Astrocyte (in vitro differentiated cells and primary cell): ENCODE data around the gene GRB10. TPM values are rescaled to one million over a fixed set of nuclear protein-coding genes. Genes with fewer than 3 reads are reported as not detected.

Experiments
- DNase-seq: peaks from one replicate; pipeline ENCODE4 v3.0.0-alpha.2; 2010; ENCODE audit warnings: low read depth
- FAIRE-seq: peaks from 2 replicates; lab custom pipeline; 2011; peaks lifted over from hg19 to GRCh38; lab: Jason Lieb, UNC
- H2AFZ ChIP-seq: 2 replicates; pipeline ENCODE4 v1.6.0; 2012; ENCODE audit warnings: low read depth, low read length, inconsistent platforms
- H3K27ac ChIP-seq: 2 replicates; pipeline ENCODE4 v1.5.1; 2011; ENCODE audit warnings: low read depth, low read length, inconsistent platforms
- H3K27me3 ChIP-seq: 2 replicates; pipeline ENCODE4 v1.6.0; 2011; ENCODE audit warnings: low read length, inconsistent platforms; ENCODE audit not compliant: insufficient read depth
- H3K36me3 ChIP-seq: 2 replicates; pipeline ENCODE4 v1.5.1; 2011; ENCODE audit warnings: low read length, inconsistent platforms; ENCODE audit not compliant: insufficient read depth
- H3K4me1 ChIP-seq: 2 replicates; pipeline ENCODE4 v1.5.1; 2011; ENCODE audit warnings: low read length, inconsistent platforms; ENCODE audit not compliant: insufficient read depth
- H3K4me2 ChIP-seq: 2 replicates; pipeline ENCODE4 v1.6.0; 2012; ENCODE audit warnings: low read length, inconsistent platforms
- H3K4me3 ChIP-seq: 2 replicates; pipeline ENCODE4 v1.5.1; 2011; ENCODE audit warnings: low read depth, mild to moderate bottlenecking, low read length, inconsistent platforms; ENCODE audit not compliant: insufficient read depth
- H3K79me2 ChIP-seq: 2 replicates; pipeline ENCODE4 v1.6.0; 2012; ENCODE audit warnings: mild to moderate bottlenecking, low read length, inconsistent platforms; ENCODE audit not compliant: insufficient read depth
- H3K9ac ChIP-seq: 2 replicates; pipeline ENCODE4 v1.6.0; 2012; ENCODE audit warnings: mild to moderate bottlenecking, low read length, inconsistent platforms
- H3K9me3 ChIP-seq: 2 replicates; pipeline ENCODE4 v1.5.1; 2012; ENCODE audit warnings: low read depth, mild to moderate bottlenecking, low read length, inconsistent platforms; ENCODE audit not compliant: insufficient read depth
- H4K20me1 ChIP-seq: 2 replicates; pipeline ENCODE4 v1.6.0; 2012; ENCODE audit warnings: low read length, inconsistent platforms; ENCODE audit not compliant: insufficient read depth
- H3K27ac Mint-ChIP-seq: one replicate; pipeline ENCODE4 v1.8.0; 2021; ENCODE audit warnings: mild to moderate bottlenecking, mixed read lengths; ENCODE audit not compliant: unreplicated experiment
- H3K27me3 Mint-ChIP-seq: one replicate; pipeline ENCODE4 v1.8.0; 2021; ENCODE audit warnings: low read depth, mixed read lengths; ENCODE audit not compliant: unreplicated experiment
- H3K36me3 Mint-ChIP-seq: one replicate; pipeline ENCODE4 v1.8.0; 2021; ENCODE audit warnings: low read depth, mixed read lengths; ENCODE audit not compliant: unreplicated experiment
- H3K4me1 Mint-ChIP-seq: one replicate; pipeline ENCODE4 v1.8.0; 2021; ENCODE audit warnings: low read depth, mixed read lengths; ENCODE audit not compliant: unreplicated experiment
- H3K4me3 Mint-ChIP-seq: one replicate; pipeline ENCODE4 v1.8.0; 2021; ENCODE audit warnings: mild to moderate bottlenecking, moderate library complexity, mixed read lengths; ENCODE audit not compliant: unreplicated experiment
- H3K9me3 Mint-ChIP-seq: one replicate; pipeline ENCODE4 v1.8.0; 2021; ENCODE audit warnings: mild to moderate bottlenecking, mixed read lengths; ENCODE audit not compliant: unreplicated experiment
- CTCF ChIP-seq: IDR thresholded peaks from 2 replicates; pipeline ENCODE4 v1.5.1; 2011; ENCODE audit warnings: low read depth, mild to moderate bottlenecking, inconsistent platforms, low read length, moderate library complexity; ENCODE audit not compliant: insufficient read depth
- EZH2 ChIP-seq: IDR thresholded peaks from 2 replicates; pipeline ENCODE4 v1.6.1; 2012; ENCODE audit warnings: mild to moderate bottlenecking, low read length, inconsistent platforms; ENCODE audit not compliant: insufficient read depth
- total RNA-seq: library from RNA; stranded (reverse); gene quantifications from 2 replicates; pipeline ENCODE4 v1.2.1, GENCODE V29; 2021

The GRB10 gene
- total RNA-seq, 1 donor from 2014 or later, result 81.9 TPM

GRCh38 chr7:50595491-50596102, 187.1 kb downstream of the GRB10 start:
- no peaks in the 10 kb centered on the region for H3K9me3 Mint-ChIP-seq
- peaks cover 44% of the 10 kb centered on the region for H3K36me3 Mint-ChIP-seq
- no peak overlapping the region for H3K4me3 Mint-ChIP-seq

GRCh38 chr7:50594734-50595485, 187.8 kb downstream of the GRB10 start:
- Mint-ChIP-seq H3K4me1 (peaks cover 3% of the 10 kb centered on the region), H3K36me3 (peaks cover 42% of the 10 kb centered on the region), H3K27ac (no peak overlapping the region), H3K9me3 (no peaks in the 10 kb centered on the region), H3K27me3 (no peaks in the 10 kb centered on the region), H3K4me3 (no peak overlapping the region)
- H3K36me3 ChIP-seq, result peaks cover 32% of the 10 kb centered on the region
- no peak overlapping the region for H3K9ac ChIP-seq
- H4K20me1 ChIP-seq, result peaks cover 20% of the 10 kb centered on the region
- no peaks in the 10 kb centered on the region for H3K79me2 ChIP-seq
- FAIRE-seq (no peak), DNase-seq (no peak)
- no peak overlapping the region for H3K4me2 ChIP-seq
- no peak overlapping the region for H2AFZ ChIP-seq
- no peak overlapping the region for H3K27ac ChIP-seq
- no peak overlapping the region for H3K4me3 ChIP-seq
- no peaks in the 10 kb centered on the region for H3K4me1 ChIP-seq
- H3K27me3 ChIP-seq, result no peaks in the 10 kb centered on the region
- H3K9me3 ChIP-seq, result no peaks in the 10 kb centered on the region
- TF ChIP-seq EZH2 (no peak), CTCF (no peak)

More at GRCh38 chr7:50595491-50596102, 187.1 kb downstream of the GRB10 start:
- H4K20me1 ChIP-seq, result peaks cover 27% of the 10 kb centered on the region
- no peak overlapping the region for H2AFZ ChIP-seq
- peak; percentile 36 for DNase-seq
- no peak overlapping the region for H3K4me2 ChIP-seq
- no peaks in the 10 kb centered on the region for H3K4me1 ChIP-seq
- peak; percentile 47 for TF ChIP-seq CTCF
- no peak for TF ChIP-seq EZH2
- H3K27ac Mint-ChIP-seq, result no peak overlapping the region
- no peak overlapping the region for H3K27ac ChIP-seq
- H3K4me3 ChIP-seq, result no peak overlapping the region
- peaks cover 3% of the 10 kb centered on the region for H3K4me1 Mint-ChIP-seq
- no peaks in the 10 kb centered on the region for H3K27me3 ChIP-seq
- H3K9me3 ChIP-seq, result no peaks in the 10 kb centered on the region
- no peaks in the 10 kb centered on the region for H3K79me2 ChIP-seq
- no peak for FAIRE-seq
- peaks cover 32% of the 10 kb centered on the region for H3K36me3 ChIP-seq
- H3K9ac ChIP-seq, result no peak overlapping the region
- no peaks in the 10 kb centered on the region for H3K27me3 Mint-ChIP-seq

- peaks cover 42% of the 10 kb centered on the region for H3K36me3 Mint-ChIP-seq
- H3K36me3 ChIP-seq, result peaks cover 32% of the 10 kb centered on the region
Observed at GRCh38 chr7:50594136-50594535, 188.6 kb downstream of the GRB10 start.

More at GRCh38 chr7:50594136-50594535, 188.6 kb downstream of the GRB10 start:
- Histone ChIP-seq H4K20me1 (peaks cover 15% of the 10 kb centered on the region), H3K27ac (no peak overlapping the region), H3K9ac (no peak overlapping the region), H3K79me2 (no peaks in the 10 kb centered on the region), H2AFZ (no peak overlapping the region), H3K27me3 (no peaks in the 10 kb centered on the region), H3K9me3 (no peaks in the 10 kb centered on the region), H3K4me2 (no peak overlapping the region), H3K4me1 (no peaks in the 10 kb centered on the region), H3K4me3 (no peak overlapping the region)
- Mint-ChIP-seq H3K9me3 (no peaks in the 10 kb centered on the region), H3K4me1 (peaks cover 3% of the 10 kb centered on the region), H3K27ac (no peak overlapping the region), H3K4me3 (no peak overlapping the region), H3K27me3 (no peaks in the 10 kb centered on the region)
- TF ChIP-seq EZH2 (no peak), CTCF (no peak)
- FAIRE-seq (no peak), DNase-seq (no peak)
